Upper lobe of left lung (tissue), 6 donors: Measurements from ENCODE around the gene CDK5RAP1. TPM values are rescaled to one million over a fixed set of nuclear protein-coding genes. Genes with fewer than 3 reads are reported as not detected.

Experiments
- ATAC-seq, 2 donors: fragments of 200-7000 bp; cut with Tn5 transposase; one replicate each; pipeline ENCODE4 v1.9.1; 2022; ENCODE audit warnings: mild to moderate bottlenecking in 2 of 2, moderate library complexity in 2 of 2; ENCODE audit not compliant: low FRiP score in 2 of 2
- DNase-seq, 2 donors: peaks; one replicate each; pipeline ENCODE4 v3.0.0-alpha.2; 2019 to 2020
- H3K27ac ChIP-seq, 4 donors: fragments of 200-600 bp; sonication (generic); one replicate each; pipeline ENCODE4 v1.5.1; 2016 to 2019
- H3K27me3 ChIP-seq, 4 donors: fragments of 200-600 bp; sonication (generic); one replicate each; pipeline ENCODE4 v1.5.1; 2017 to 2019
- H3K36me3 ChIP-seq, 4 donors: fragments of 200-600 bp; sonication (generic); one replicate each; pipeline ENCODE4 v1.5.1; 2016 to 2019
- H3K4me1 ChIP-seq, 4 donors: fragments of 200-600 bp; sonication (generic); one replicate each; pipeline ENCODE4 v1.5.1; 2018 to 2019
- H3K4me3 ChIP-seq, 4 donors: fragments of 200-600 bp; sonication (generic); one replicate each; pipeline ENCODE4 v1.5.1; 2017 to 2019; ENCODE audit warnings: mild to moderate bottlenecking in 2 of 4, moderate library complexity in 1 of 4
- H3K9me3 ChIP-seq, 4 donors: fragments of 200-600 bp; sonication (generic); one replicate each; pipeline ENCODE4 v1.5.1; 2018 to 2019
- CTCF ChIP-seq, 6 experiments: fragments of 450-650 bp in 4 of 6; fragments of 200-600 bp in 2 of 6; sonication (generic) in 2 of 6; IDR thresholded peaks; one replicate each; pipeline ENCODE4 v1.5.1; 2016 to 2019; ENCODE audit warnings: antibody characterized with exemption in 6 of 6
- EP300 ChIP-seq, 4 donors: sonication (generic); formaldehyde crosslinking; IDR thresholded peaks; one replicate each; pipeline ENCODE4 v1.5.1; 2017; ENCODE audit warnings: antibody characterized with exemption in 4 of 4, control low read depth in 2 of 4
- POLR2A ChIP-seq, 4 donors: fragments of 450-650 bp; IDR thresholded peaks; one replicate each; pipeline ENCODE4 v1.5.1; 2016 to 2017; ENCODE audit warnings: antibody characterized with exemption in 4 of 4, mild to moderate bottlenecking in 2 of 4
- POLR2AphosphoS5 ChIP-seq, 2 donors: sonication (generic); formaldehyde crosslinking; IDR thresholded peaks; one replicate each; pipeline ENCODE4 v1.5.1; 2017; ENCODE audit warnings: antibody characterized with exemption in 2 of 2
- WGBS, 2 donors: methylation state at CpG; one replicate each; pipeline ENCODE4 v1.1.5; 2017 to 2018; 5-methylcytosine and 5-hydroxymethylcytosine counted together
- total RNA-seq, 6 donors: library from RNA; depleted of rRNA in 4 of 6; stranded (reverse); fragments of >200 nt in 4 of 6; gene quantifications; one replicate each; pipeline versions ENCODE4 v1.1.0 to v1.2.1, GENCODE V29; 2016 to 2021
- donor health status: DM: no; HTN: no; CAD: no; lungs with moderate emphysema.
- donor health status: DM: no; HTN: yes; CAD: no; lungs with severe emphysema.

CDK5RAP1 gene
- total RNA-seq, 6 donors from 2014 or later = 19.1 to 33.7 (median 25.0) TPM

GRCh38 chr20:33328157-33329137, 72.9 kb downstream of the CDK5RAP1 start:
- H3K27me3 ChIP-seq = no peaks in the 10 kb centered on the region

GRCh38 chr20:33325350-33325749, 76.0 kb downstream of the CDK5RAP1 start:
- Histone ChIP-seq H3K4me1 (no peaks in the 10 kb centered on the region), H3K9me3 (no peaks in the 10 kb centered on the region), H3K36me3 (no peaks in the 10 kb centered on the region), H3K27ac (no peak overlapping the region), H3K4me3 (no peak overlapping the region), H3K27me3 (no peaks in the 10 kb centered on the region)
- TF ChIP-seq POLR2AphosphoS5 (IDR thresholded peaks at IDR 0.05) (no peak), CTCF (IDR thresholded peaks at IDR 0.05) (no peak), EP300 (IDR thresholded peaks at IDR 0.05) (no peak), POLR2A (IDR thresholded peaks at IDR 0.05) (no peak)
- 91 to 97% methylated on average over 1 to 2 of the region's 2 CpGs for WGBS, 2 donors
- ATAC-seq = no peak
- no peak for DNase-seq

More at GRCh38 chr20:33328157-33329137, 72.9 kb downstream of the CDK5RAP1 start:
- ATAC-seq = no peak
- TF ChIP-seq POLR2AphosphoS5 (IDR thresholded peaks at IDR 0.05) (no peak), CTCF (IDR thresholded peaks at IDR 0.05) (no peak), POLR2A (IDR thresholded peaks at IDR 0.05) (no peak), EP300 (IDR thresholded peaks at IDR 0.05) (no peak)
- Histone ChIP-seq H3K4me1 (no peaks in the 10 kb centered on the region), H3K9me3 (no peaks in the 10 kb centered on the region), H3K27ac (no peak overlapping the region), H3K36me3 (no peaks in the 10 kb centered on the region), H3K4me3 (no peak overlapping the region)
- 69 to 76% methylated on average over 17 to 23 of the region's 23 CpGs for WGBS, 2 donors
- DNase-seq = no peak

- Histone ChIP-seq H3K27ac (no peak overlapping the region), H3K4me1 (no peaks in the 10 kb centered on the region), H3K27me3 (no peaks in the 10 kb centered on the region), H3K4me3 (no peak overlapping the region), H3K9me3 (no peaks in the 10 kb centered on the region), H3K36me3 (no peaks in the 10 kb centered on the region)
- TF ChIP-seq POLR2AphosphoS5 (IDR thresholded peaks at IDR 0.05) (no peak), EP300 (IDR thresholded peaks at IDR 0.05) (no peak), CTCF (IDR thresholded peaks at IDR 0.05) (no peak), POLR2A (IDR thresholded peaks at IDR 0.05) (no peak)
- DNase-seq (no peak), ATAC-seq (no peak)
- 21 to 54% methylated on average over 3 to 8 of the region's 8 CpGs for WGBS, 2 donors
Measured at GRCh38 chr20:33323236-33323635, 78.1 kb downstream of the CDK5RAP1 start.

GRCh38 chr20:33322456-33322855, 78.9 kb downstream of the CDK5RAP1 start:
- no peak overlapping the region for H3K27ac ChIP-seq
- no peak overlapping the region for H3K4me3 ChIP-seq
- WGBS, 2 donors = 78 to 80% methylated on average over 3 of the region's 3 CpGs
- no peaks in the 10 kb centered on the region for H3K27me3 ChIP-seq
- no peak for TF ChIP-seq CTCF (IDR thresholded peaks at IDR 0.05)
- no peak for TF ChIP-seq POLR2A (IDR thresholded peaks at IDR 0.05)
- no peak for TF ChIP-seq EP300 (IDR thresholded peaks at IDR 0.05)
- no peak for TF ChIP-seq POLR2AphosphoS5 (IDR thresholded peaks at IDR 0.05)
- H3K36me3 ChIP-seq = no peaks in the 10 kb centered on the region
- DNase-seq = no peak
- H3K9me3 ChIP-seq = no peaks in the 10 kb centered on the region
- ATAC-seq = no peak
- H3K4me1 ChIP-seq = no peaks in the 10 kb centered on the region
